SK-N-MC (cell line): ENCODE data around the gene STK11.
"Not testable (repeated sequence)": the region's sequence is repeated elsewhere in the genome, so short reads cannot be mapped to it uniquely, and the experiment has no call there.

ENCODE experiments used
- DNase-seq: peaks from one replicate; pipeline ENCODE4 v3.0.0-alpha.2; 2011; ENCODE audit warnings: low read depth, low spot score
- H3K27ac ChIP-seq: fragments of 200-600 bp; sonication (generic); 2 replicates; pipeline ENCODE4 v1.5.1; 2016; ENCODE audit warnings: mixed run types
- H3K36me3 ChIP-seq: fragments of 200-600 bp; sonication (generic); 2 replicates; pipeline ENCODE4 v1.6.1; 2017; ENCODE audit warnings: antibody characterized with exemption, low read length, mixed read lengths; ENCODE audit not compliant: insufficient read depth
- H3K4me3 ChIP-seq: fragments of 200-600 bp; sonication (generic); 2 replicates; pipeline ENCODE4 v1.5.1; 2016
- H3K9ac ChIP-seq: fragments of 200-600 bp; sonication (generic); 2 replicates; pipeline ENCODE4 v1.8.0; 2017; ENCODE audit warnings: mixed run types, mixed read lengths; ENCODE audit not compliant: insufficient read length
- H3K9me3 ChIP-seq: fragments of 200-600 bp; sonication (generic); 2 replicates; pipeline ENCODE4 v1.6.1; 2017; ENCODE audit warnings: low read depth, mild to moderate bottlenecking, antibody characterized with exemption, low read length, moderate library complexity, mixed read lengths
- EZH2 ChIP-seq: fragments of 200-600 bp; sonication (generic); IDR thresholded peaks from one replicate; pipeline ENCODE4 v1.6.1; 2017; ENCODE audit warnings: antibody characterized with exemption
- FOXP2 ChIP-seq: optimal IDR thresholded peaks from 2 replicates; pipeline ENCODE3; 2011; ENCODE audit warnings: mild to moderate bottlenecking, moderate library complexity; ENCODE audit not compliant: insufficient read depth; ENCODE audit errors: extremely low read length, control extremely low read depth
- POLR2AphosphoS5 ChIP-seq: IDR thresholded peaks from 2 replicates; pipeline ENCODE4 v1.6.1; 2012; ENCODE audit warnings: mild to moderate bottlenecking, low read depth, low read length, borderline replicate concordance

STK11 gene

DNA sequence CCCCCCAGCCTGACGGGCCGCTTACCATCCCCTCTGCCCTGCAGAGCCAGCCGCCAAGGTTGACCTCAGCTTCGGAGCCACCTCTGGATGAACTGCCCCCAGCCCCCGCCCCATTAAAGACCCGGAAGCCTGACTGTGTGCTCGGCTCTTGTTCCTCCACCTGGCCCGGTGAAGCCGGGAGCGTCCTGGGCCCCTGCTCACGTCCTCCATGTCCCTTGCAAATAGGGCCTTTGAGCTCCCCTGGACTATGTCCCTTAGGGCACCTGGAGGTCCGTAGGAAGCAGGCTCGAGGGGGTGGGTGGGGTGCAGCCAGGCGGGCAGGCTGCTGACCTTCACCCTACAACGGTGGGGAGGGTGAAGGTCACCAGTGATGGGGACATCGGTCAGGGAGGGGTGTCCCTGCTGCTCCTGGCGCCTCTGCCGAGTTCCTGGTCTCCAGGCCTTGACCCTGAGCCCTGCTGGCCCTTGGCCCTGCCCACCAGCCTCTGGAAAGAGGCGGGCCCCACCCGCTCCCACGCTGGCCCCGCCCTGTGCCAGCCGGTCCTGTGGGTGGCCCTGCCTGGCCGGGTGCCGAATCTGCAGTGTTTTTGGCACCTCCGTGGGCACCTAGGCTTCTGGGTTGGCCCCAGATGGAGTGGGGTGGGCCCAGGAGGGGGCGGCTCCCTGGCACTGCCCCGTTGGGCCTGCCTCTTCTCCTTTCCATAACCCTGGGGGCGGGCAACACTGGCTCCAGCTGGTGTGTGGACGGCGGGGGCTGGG is 39.3 kb downstream of the STK11 start:
- DNase-seq, result no peak
- H3K9ac ChIP-seq, result no peak overlapping the region
- H3K36me3 ChIP-seq, result no peaks in the 10 kb centered on the region
- TF ChIP-seq FOXP2, result no peak
- TF ChIP-seq POLR2AphosphoS5, result 0 out of 2 replicates have a peak, but pooled peaks have one; percentile 1
- no peaks in the 10 kb centered on the region for H3K9me3 ChIP-seq
- no peak overlapping the region for H3K4me3 ChIP-seq
- H3K27ac ChIP-seq, result 0 out of 2 replicates have a peak overlapping the region, but pooled peaks have one; percentile 4

DNA sequence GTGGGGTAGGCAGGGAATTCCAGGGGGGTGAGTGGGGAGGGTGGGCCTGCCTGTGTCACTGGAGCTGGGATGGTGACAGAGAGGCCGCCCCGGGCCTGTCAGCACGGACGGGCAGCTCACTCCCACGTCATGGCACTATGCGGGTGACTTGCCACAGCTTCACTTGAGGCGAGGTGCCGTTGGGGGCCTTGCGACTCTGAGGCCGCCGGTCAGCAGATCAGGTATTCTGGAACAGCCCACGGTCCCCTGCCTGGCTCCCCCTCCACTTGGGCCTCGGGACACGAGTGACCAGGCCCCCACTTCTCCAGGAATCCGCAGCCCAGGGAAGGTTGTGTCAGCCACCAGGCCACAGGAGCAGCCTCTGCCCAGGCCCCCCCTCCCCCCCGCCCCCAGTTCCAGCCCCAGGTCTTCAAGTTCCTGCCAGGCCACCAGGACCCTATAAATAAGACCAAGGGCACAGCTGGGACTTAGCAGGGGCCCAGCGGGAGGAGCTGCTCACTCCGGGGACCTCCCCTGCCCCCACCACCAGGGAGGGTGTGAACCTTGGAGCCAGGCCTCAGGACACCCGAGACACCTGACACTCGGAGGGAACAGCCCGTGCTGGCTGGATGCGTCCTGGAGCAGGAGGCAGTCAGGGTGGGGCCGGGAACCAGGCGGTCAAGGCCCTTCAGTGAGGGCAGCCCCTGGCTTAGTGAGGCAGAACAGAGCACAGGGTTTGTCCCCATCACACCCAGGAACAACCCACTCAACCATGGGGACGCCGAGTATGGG is 40.1 kb downstream of the STK11 start:
- no peak for DNase-seq
- TF ChIP-seq POLR2AphosphoS5 (no peak), EZH2 (no peak)
- no peak overlapping the region for H3K9ac ChIP-seq
- peak overlapping the region; percentile 36; the same call in 1 of the 2 replicates for H3K27ac ChIP-seq
- H3K9me3 ChIP-seq, result no peaks in the 10 kb centered on the region
- no peak overlapping the region for H3K4me3 ChIP-seq
- no peaks in the 10 kb centered on the region for H3K36me3 ChIP-seq

DNA sequence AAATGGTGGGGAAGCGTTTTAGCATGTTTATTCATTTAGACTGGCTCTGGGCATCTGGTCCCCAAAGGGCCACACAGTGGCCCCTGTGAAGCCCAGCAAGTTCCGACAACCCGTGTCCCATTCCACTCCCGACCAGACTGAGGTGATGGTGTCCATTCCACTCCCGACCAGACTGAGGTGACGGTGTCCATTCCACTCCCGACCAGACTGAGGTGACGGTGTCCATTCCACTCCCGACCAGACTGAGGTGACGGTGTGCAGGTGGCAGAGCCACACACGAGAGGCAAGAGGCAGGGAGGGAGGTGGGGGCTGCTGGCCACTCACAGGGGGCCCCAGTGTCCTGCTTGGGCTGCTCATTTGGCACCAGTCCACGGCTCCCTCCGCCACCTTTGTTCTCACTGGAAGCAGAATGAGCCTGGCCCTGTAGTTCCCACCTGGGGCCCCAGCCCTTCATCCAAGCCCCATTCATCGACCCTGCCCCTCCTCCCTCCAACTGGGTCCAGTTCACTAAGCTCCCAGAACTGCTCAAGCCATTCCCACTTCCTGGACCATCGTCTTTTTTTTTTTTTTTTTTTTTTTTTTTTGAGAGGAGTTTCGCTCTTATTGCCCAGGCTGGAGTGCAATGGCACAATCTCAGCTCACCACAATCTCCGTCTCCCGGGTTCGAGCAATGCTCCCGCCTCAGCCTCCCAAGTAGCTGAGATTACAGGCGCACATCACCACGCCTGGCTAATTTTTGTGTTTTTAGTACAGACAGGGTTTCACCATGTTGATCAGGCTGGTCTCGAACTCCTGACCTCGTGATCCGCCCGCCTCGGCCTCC is 40.9 kb downstream of the STK11 start:
- H3K9ac ChIP-seq, DNase-seq, H3K9me3 ChIP-seq, H3K36me3 ChIP-seq, H3K4me3 ChIP-seq: not testable (repeated sequence)
- peak overlapping the region; percentile 36; the same call in 1 of the 2 replicates for H3K27ac ChIP-seq

DNA sequence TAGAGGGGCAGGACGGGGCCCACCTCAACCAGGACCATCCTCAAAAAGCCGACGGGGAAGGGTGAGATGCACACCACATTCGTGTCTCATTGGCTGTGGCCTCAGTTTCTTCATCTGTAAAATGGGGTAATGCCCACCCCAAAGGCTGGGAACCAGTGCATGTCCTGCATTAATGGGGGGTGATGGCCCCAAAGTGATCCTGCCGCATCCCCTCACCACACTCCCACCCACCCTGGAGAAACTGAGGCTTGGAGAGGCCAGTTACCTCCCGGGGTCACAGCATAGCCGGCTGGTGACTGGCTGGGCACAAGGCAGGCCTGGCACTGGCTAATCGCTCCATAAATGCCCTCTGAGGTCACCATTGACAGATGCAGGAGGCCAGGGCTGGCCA is 42.2 kb downstream of the STK11 start:
- no peak overlapping the region for H3K27ac ChIP-seq
- H3K4me3 ChIP-seq, result no peak overlapping the region
- no peak for DNase-seq
- H3K9me3 ChIP-seq, result no peaks in the 10 kb centered on the region
- H3K36me3 ChIP-seq, result peaks cover 15% of the 10 kb centered on the region
- TF ChIP-seq EZH2, result no peak
- no peak for TF ChIP-seq POLR2AphosphoS5
- TF ChIP-seq FOXP2, result no peak
- H3K9ac ChIP-seq, result no peak overlapping the region

DNA sequence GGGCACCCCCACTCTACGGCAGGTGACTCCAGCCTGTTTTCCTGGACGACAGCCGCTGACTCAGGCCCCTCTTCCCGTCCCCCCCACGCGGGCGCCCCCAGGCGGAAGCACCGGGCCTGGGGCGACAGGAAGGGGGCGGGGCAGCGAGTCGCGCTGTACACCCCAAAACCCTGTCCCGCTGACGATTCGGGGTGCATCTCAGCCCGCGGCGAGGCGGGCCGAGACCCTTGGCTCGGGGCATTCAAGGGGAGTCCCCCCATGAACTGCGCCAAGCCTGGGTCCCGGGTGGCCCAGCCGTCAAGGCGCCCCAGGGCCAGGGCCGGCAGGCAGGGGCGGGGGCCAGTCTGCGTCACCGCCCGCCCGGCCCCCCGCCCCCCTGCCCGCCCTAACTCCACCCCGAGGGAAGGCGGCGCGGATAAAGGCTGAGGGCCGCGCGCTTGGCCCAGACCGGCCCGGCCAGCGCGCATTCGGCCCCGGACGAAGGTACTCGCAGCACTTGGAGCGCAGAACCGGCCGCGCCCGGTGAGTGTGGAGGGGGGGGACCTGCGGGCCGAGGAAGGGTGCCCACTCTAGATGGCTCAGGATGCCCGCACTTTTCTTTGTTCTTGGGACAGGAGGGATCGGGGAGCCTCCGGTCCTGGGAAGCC is 42.7 kb downstream of the STK11 start, which contains the start of gene MIDN:
Gene MIDN, plus strand, starts transcription at position 445 of the 647 bp plus-strand sequence. CDS start 1,714 bp downstream, outside the sequence.
- peak within 1 kb of the TSS; percentile 95 for H3K27ac ChIP-seq
- no peaks in the 10 kb centered on the region for H3K9me3 ChIP-seq
- TF ChIP-seq FOXP2 (no peak), POLR2AphosphoS5 (peak; percentile 94), EZH2 (no peak)
- DNase-seq, result no peak
- peak within 1 kb of the TSS; percentile 87 for H3K9ac ChIP-seq
- peak within 1 kb of the TSS; percentile 92 for H3K4me3 ChIP-seq
- peaks cover 16% of the 10 kb centered on the region for H3K36me3 ChIP-seq

DNA sequence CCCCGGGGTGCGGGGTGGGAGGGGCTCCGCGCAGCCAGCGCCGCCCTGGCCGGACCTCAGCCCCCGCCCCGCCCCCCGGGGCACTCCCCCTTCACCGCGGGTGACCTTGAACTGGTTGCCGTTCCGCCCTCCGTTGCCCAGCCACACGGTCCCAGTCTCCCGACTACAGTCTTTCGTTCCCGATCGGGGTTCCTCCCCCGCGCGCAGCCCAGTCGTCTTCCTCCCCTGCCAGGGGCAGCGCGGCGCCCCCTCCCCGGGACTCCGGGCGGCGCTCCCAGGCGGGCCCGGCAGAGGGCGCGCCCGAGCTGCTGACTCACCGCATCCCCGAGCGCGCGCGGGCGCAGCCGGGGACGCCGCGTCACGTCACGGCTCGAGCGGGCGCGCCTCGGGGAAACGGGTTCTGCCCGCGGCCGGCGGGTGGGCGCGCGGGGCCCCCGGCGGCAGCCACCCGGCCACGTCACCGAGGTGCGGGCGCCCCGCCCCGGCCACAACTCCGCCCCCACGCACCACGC is 43.3 kb downstream of the STK11 start:
- H3K27ac ChIP-seq, result peak overlapping the region; percentile 95
- DNase-seq, result no peak
- peak overlapping the region; percentile 87 for H3K9ac ChIP-seq
- H3K4me3 ChIP-seq, result peak overlapping the region; percentile 92
- no peak for TF ChIP-seq EZH2
- TF ChIP-seq POLR2AphosphoS5, result no peak
- no peak for TF ChIP-seq FOXP2
- peaks cover 22% of the 10 kb centered on the region for H3K36me3 ChIP-seq
- H3K9me3 ChIP-seq, result no peaks in the 10 kb centered on the region

DNA sequence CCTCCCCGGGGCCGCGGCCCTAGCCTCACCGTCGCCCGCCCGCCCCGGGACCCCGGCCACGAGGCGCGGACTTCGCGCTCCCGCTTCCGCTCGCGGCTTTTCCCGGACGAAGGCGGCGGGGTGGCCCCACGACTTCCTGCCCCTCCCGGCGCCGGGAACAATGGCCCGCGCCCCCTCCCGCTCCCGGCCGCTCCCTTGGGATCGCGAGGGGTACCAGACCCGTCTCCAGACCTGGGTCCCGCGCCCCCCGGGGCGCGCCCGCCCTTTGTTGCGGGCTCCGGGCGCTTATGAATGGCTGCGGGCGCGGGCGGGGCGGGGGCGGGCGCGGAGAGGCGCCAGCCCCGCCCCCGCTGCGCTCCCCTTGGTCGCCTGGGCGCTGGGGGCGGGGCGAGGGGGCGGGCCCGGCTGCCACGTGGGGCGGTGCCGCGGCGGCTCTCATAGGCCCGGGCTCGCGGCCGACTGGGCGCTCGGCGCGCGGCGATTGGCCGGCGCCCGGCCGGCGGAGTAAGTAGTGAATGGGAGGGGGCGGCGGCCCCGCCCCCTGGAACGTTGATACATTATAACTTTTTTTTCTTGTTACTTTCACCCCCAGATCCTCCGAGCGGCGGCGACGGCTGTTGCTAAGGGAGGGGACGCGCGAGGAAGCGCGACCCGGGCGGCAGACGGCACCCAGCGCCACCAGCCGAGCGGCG is 43.9 kb downstream of the STK11 start:
- Histone ChIP-seq H3K4me3 (peak overlapping the region; percentile 87), H3K36me3 (peaks cover 28% of the 10 kb centered on the region), H3K27ac (peak overlapping the region; percentile 95), H3K9me3 (no peaks in the 10 kb centered on the region), H3K9ac (peak overlapping the region; percentile 87)
- TF ChIP-seq POLR2AphosphoS5 (peak; percentile 96), FOXP2 (no peak), EZH2 (no peak)
- no peak for DNase-seq
